ENCODE measurements around the gene KCNQ4.

The KCNQ4 gene

GRCh38 chr1:40783001-40783905, at the start of gene KCNQ4:
TSS of gene KCNQ4 (plus strand) at chr1:40783787. CDS start at chr1:40784094, 307 bp downstream.
- H3K27me3 ChIP-seq (ENCODE audit: insufficient read depth, low read length), result peaks cover 31% of the 10 kb centered on the region
- H3K4me1 ChIP-seq (ENCODE audit: insufficient read depth, low read length), result peaks cover 23% of the 10 kb centered on the region
- H3K36me3 ChIP-seq (ENCODE audit: insufficient read depth, low read length), result peaks cover 3% of the 10 kb centered on the region
- peak within 1 kb of the TSS; percentile 47 for H3K4me3 ChIP-seq (ENCODE audit: low read length)
- H3K9me3 ChIP-seq (ENCODE audit: low read length), result no peaks in the 10 kb centered on the region
- no peak within 1 kb of the TSS for H2AFZ ChIP-seq (ENCODE audit: low read depth, low read length)

GRCh38 chr1:40734882-40735628, 48.5 kb upstream of the KCNQ4 start:
- Histone ChIP-seq H3K4me1 (ENCODE audit: insufficient read depth, low read length) (no peaks in the 10 kb centered on the region), H3K36me3 (ENCODE audit: insufficient read depth, low read length) (peaks cover 21% of the 10 kb centered on the region), H3K9me3 (ENCODE audit: low read length) (no peaks in the 10 kb centered on the region), H3K4me3 (ENCODE audit: low read length) (no peak overlapping the region), H3K27me3 (ENCODE audit: insufficient read depth, low read length) (no peaks in the 10 kb centered on the region), H2AFZ (ENCODE audit: low read depth, low read length) (no peak overlapping the region)

- Histone ChIP-seq H2AFZ (ENCODE audit: low read depth, low read length) (no peak overlapping the region), H3K9me3 (ENCODE audit: low read length) (no peaks in the 10 kb centered on the region), H3K36me3 (ENCODE audit: insufficient read depth, low read length) (peaks cover 27% of the 10 kb centered on the region), H3K4me3 (ENCODE audit: low read length) (no peak overlapping the region), H3K27me3 (ENCODE audit: insufficient read depth, low read length) (no peaks in the 10 kb centered on the region), H3K4me1 (ENCODE audit: insufficient read depth, low read length) (no peaks in the 10 kb centered on the region)
Observed at GRCh38 chr1:40736085-40736531, 47.5 kb upstream of the KCNQ4 start.

DNA sequence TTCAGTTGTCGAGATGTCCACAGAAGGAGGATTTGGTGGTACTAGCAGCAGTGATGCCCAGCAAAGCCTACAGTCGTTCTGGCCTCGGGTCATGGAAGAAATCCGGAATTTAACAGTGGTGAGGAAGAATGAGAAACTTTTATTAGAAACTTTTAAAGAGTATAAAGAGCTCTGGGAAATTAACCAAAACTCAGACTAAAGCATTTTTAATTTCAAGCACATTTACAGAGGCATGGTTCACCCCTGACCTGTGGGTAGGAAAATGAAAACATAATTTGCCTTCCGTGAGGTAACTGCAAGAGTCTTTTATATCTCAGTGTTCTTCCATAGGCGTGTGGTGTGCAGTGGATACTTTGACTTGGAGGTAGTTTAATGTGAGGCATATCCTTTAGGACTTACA, 44.8 kb upstream of the KCNQ4 start:
- H3K36me3 ChIP-seq (ENCODE audit: insufficient read depth, low read length), result peaks cover 53% of the 10 kb centered on the region

GRCh38 chr1:40739455-40740008, 44.1 kb upstream of the KCNQ4 start:
- no peak overlapping the region for H2AFZ ChIP-seq (ENCODE audit: low read depth, low read length)
- no peaks in the 10 kb centered on the region for H3K9me3 ChIP-seq (ENCODE audit: low read length)
- no peak overlapping the region for H3K4me3 ChIP-seq (ENCODE audit: low read length)
- no peaks in the 10 kb centered on the region for H3K4me1 ChIP-seq (ENCODE audit: insufficient read depth, low read length)
- no peaks in the 10 kb centered on the region for H3K27me3 ChIP-seq (ENCODE audit: insufficient read depth, low read length)
- H3K36me3 ChIP-seq (ENCODE audit: insufficient read depth, low read length), result peaks cover 55% of the 10 kb centered on the region

More for the DNA sequence above, 44.8 kb upstream of the KCNQ4 start:
- Histone ChIP-seq H3K4me3 (ENCODE audit: low read length) (no peak overlapping the region), H2AFZ (ENCODE audit: low read depth, low read length) (no peak overlapping the region), H3K9me3 (ENCODE audit: low read length) (no peaks in the 10 kb centered on the region), H3K4me1 (ENCODE audit: insufficient read depth, low read length) (no peaks in the 10 kb centered on the region), H3K27me3 (ENCODE audit: insufficient read depth, low read length) (no peaks in the 10 kb centered on the region)

DNA sequence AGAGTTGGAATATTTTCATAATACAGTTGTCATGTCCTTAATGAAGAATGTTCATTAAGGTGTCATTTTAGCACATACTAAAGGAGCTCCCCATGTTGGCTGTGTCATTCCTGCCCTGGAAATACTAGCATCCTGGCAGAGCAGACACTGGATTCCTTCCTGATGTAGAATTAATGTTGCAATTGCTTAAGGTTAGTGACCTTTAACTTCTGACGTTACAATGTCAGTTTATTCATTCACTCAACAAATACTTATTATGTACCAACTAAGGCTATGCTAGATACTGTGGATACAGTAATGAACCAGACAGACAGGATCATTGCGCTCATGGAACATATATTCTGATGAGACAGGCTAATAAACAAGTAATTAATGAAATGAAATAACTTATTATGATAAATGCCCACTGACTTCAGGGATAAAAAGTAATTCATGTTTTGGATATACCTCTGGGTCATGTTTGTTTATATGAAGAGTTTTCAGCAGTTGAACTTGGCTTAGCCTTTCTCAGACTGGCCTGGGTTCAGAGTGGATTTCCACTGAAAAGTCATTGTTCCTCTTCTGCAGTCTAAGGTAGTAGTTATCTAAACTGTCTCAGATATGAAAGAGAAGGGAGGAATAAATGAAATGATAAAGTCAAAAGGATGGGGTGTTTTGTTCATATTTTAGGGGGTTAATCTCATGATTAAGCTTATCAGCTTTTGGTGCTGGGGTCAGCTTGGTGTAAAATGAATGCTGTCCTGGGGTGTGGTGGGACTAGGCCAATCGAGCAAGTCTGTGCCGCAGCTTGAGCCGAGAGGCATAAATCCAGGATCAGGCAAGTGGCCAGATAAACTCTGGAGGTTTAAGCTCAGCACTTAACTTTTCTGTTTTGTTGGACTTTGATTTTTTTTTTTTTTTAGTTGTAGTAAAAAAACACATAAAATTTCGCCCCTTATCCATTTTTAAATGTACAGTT, 43.3 kb upstream of the KCNQ4 start:
- Histone ChIP-seq H2AFZ (ENCODE audit: low read depth, low read length) (no peak overlapping the region), H3K4me3 (ENCODE audit: low read length) (no peak overlapping the region), H3K9me3 (ENCODE audit: low read length) (no peaks in the 10 kb centered on the region), H3K36me3 (ENCODE audit: insufficient read depth, low read length) (peaks cover 58% of the 10 kb centered on the region), H3K27me3 (ENCODE audit: insufficient read depth, low read length) (no peaks in the 10 kb centered on the region), H3K4me1 (ENCODE audit: insufficient read depth, low read length) (peaks cover 4% of the 10 kb centered on the region)

GRCh38 chr1:40740997-40741736, 42.4 kb upstream of the KCNQ4 start:
- Histone ChIP-seq H3K27me3 (ENCODE audit: insufficient read depth, low read length) (no peaks in the 10 kb centered on the region), H3K4me1 (ENCODE audit: insufficient read depth, low read length) (peaks cover 7% of the 10 kb centered on the region), H3K4me3 (ENCODE audit: low read length) (no peak overlapping the region), H3K9me3 (ENCODE audit: low read length) (no peaks in the 10 kb centered on the region), H3K36me3 (ENCODE audit: insufficient read depth, low read length) (peaks cover 65% of the 10 kb centered on the region), H2AFZ (ENCODE audit: low read depth, low read length) (no peak overlapping the region)

DNA sequence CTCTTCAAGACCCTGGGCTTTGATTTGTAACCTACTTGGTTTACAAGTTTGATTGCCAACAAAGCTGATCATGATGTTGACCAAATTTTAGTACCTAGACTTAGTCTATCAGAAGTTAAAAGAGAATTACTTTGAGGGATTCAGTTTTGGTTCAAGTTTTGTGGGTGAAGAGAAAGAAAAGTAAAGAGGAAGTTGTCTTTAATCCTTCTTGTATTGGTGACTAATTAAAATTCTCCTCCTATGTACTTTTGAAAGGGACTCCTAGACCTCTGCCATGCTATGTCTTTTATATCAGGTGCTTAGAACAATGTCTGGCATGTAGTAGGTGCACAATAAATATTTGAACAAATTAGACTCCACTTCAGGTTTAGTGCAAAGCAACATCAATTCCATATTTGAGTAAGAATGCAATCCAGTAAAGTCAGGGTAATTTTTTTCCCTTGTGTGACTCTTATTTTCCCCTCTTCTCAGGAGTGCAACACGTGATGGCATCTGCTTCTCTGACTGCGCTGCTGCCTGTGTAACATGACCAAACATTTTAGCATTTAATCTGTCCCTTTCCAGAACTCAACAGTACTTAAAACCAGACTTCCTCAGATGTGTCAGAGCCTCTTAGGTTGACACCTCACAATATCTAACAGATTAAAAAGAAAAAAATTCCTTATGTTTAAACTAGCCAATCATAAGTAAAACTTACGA, 41.1 kb upstream of the KCNQ4 start:
- peaks cover 78% of the 10 kb centered on the region for H3K36me3 ChIP-seq (ENCODE audit: insufficient read depth, low read length)
- H3K4me1 ChIP-seq (ENCODE audit: insufficient read depth, low read length), result peaks cover 7% of the 10 kb centered on the region
- no peak overlapping the region for H3K4me3 ChIP-seq (ENCODE audit: low read length)
- no peaks in the 10 kb centered on the region for H3K9me3 ChIP-seq (ENCODE audit: low read length)
- no peak overlapping the region for H2AFZ ChIP-seq (ENCODE audit: low read depth, low read length)
- no peaks in the 10 kb centered on the region for H3K27me3 ChIP-seq (ENCODE audit: insufficient read depth, low read length)

GRCh38 chr1:40743452-40743851, 40.1 kb upstream of the KCNQ4 start:
- Histone ChIP-seq H2AFZ (ENCODE audit: low read depth, low read length) (no peak overlapping the region), H3K4me1 (ENCODE audit: insufficient read depth, low read length) (peaks cover 7% of the 10 kb centered on the region), H3K36me3 (ENCODE audit: insufficient read depth, low read length) (peaks cover 83% of the 10 kb centered on the region), H3K4me3 (ENCODE audit: low read length) (no peak overlapping the region), H3K27me3 (ENCODE audit: insufficient read depth, low read length) (no peaks in the 10 kb centered on the region), H3K9me3 (ENCODE audit: low read length) (no peaks in the 10 kb centered on the region)

GRCh38 chr1:40743860-40744259, 39.7 kb upstream of the KCNQ4 start:
- Histone ChIP-seq H3K36me3 (ENCODE audit: insufficient read depth, low read length) (peaks cover 83% of the 10 kb centered on the region), H3K9me3 (ENCODE audit: low read length) (no peaks in the 10 kb centered on the region), H3K4me1 (ENCODE audit: insufficient read depth, low read length) (peaks cover 7% of the 10 kb centered on the region), H2AFZ (ENCODE audit: low read depth, low read length) (no peak overlapping the region), H3K4me3 (ENCODE audit: low read length) (no peak overlapping the region), H3K27me3 (ENCODE audit: insufficient read depth, low read length) (no peaks in the 10 kb centered on the region)

GRCh38 chr1:40745176-40745575, 38.4 kb upstream of the KCNQ4 start:
- Histone ChIP-seq H3K9me3 (ENCODE audit: low read length) (no peaks in the 10 kb centered on the region), H3K4me3 (ENCODE audit: low read length) (no peak overlapping the region), H2AFZ (ENCODE audit: low read depth, low read length) (no peak overlapping the region), H3K36me3 (ENCODE audit: insufficient read depth, low read length) (peaks cover 83% of the 10 kb centered on the region), H3K4me1 (ENCODE audit: insufficient read depth, low read length) (peaks cover 7% of the 10 kb centered on the region), H3K27me3 (ENCODE audit: insufficient read depth, low read length) (no peaks in the 10 kb centered on the region)
